A549 treated with Hydrocortisone at 1 μM for 4 hours (cell line): ENCODE measurements around the gene EMC10. TPM values are rescaled to one million over a fixed set of nuclear protein-coding genes. Genes with fewer than 3 reads are reported as not detected.

Experiments
- total RNA-seq: library from RNA; stranded (reverse); fragments of 200-300 nt; extraction: Qiagen RNA extraction; gene quantifications from 5 replicates; pipeline ENCODE4 v1.2.3, GENCODE V29; 2022

Gene EMC10
- total RNA-seq: 112 to 152 TPM (median 149 TPM) in 5 replicates

GRCh38 chr19:50476224-50476906, at the start of gene EMC10, which contains the start of gene GARIN5A:
EMC10 (plus strand) TSS chr19:50476507; CDS start chr19:50476545, 38 bp downstream.
GARIN5A (minus strand) TSS chr19:50476848; CDS start chr19:50476388, 460 bp downstream.

GRCh38 chr19:50432221-50433028, 43.9 kb upstream of the EMC10 start, which contains the start of gene MYBPC2:
MYBPC2 (plus strand) TSS chr19:50432892; CDS start chr19:50432954, 62 bp downstream.

GRCh38 chr19:50511069-50511822, 34.9 kb downstream of the EMC10 start, which contains the start of gene JOSD2:
JOSD2 (minus strand) TSS chr19:50511191; CDS start chr19:50510431, 760 bp downstream.

GRCh38 chr19:50513746-50514345, 37.5 kb downstream of the EMC10 start, which contains the start of gene ASPDH:
ASPDH (minus strand) TSS chr19:50513913; CDS start chr19:50513823, 90 bp downstream.

Other genes with a start within 250 kb of the EMC10 start
- gene KCNC3, start 147.1 kb upstream of the EMC10 start, total RNA-seq: 1.2 to 1.4 TPM (median 1.4 TPM) in 5 replicates
- 0.65 to 1.3 TPM (median 0.76 TPM) in 5 replicates for gene NAPSA, start 110.9 kb upstream of the EMC10 start, total RNA-seq
- 62.6 to 80.7 TPM (median 75.0 TPM) in 5 replicates for gene NR1H2, start 100.0 kb upstream of the EMC10 start, total RNA-seq
- gene POLD1, start 92.2 kb upstream of the EMC10 start, total RNA-seq: 52.2 to 73.0 TPM (median 71.5 TPM) in 5 replicates
- 0.17 to 0.40 TPM (median 0.21 TPM) in 5 replicates for gene SPIB, start 57.6 kb upstream of the EMC10 start, total RNA-seq
- 0.02 TPM in 1 of 5 replicates, not detected in the others for gene MYBPC2, start 43.6 kb upstream of the EMC10 start, total RNA-seq
- 1.4 to 2.5 TPM (median 2.2 TPM) in 5 replicates for gene GARIN5A, start 341 bp downstream of the EMC10 start, total RNA-seq
- gene JOSD2, start 34.7 kb downstream of the EMC10 start, total RNA-seq: 46.9 to 86.8 TPM (median 81.8 TPM) in 5 replicates
- gene ASPDH, start 37.4 kb downstream of the EMC10 start, total RNA-seq: not detected in 5 replicates
- gene LRRC4B, start 91.9 kb downstream of the EMC10 start, total RNA-seq: 0.21 to 0.58 TPM (median 0.47 TPM) in 5 replicates
- gene SYT3, start 163.4 kb downstream of the EMC10 start, total RNA-seq: 0.30 to 0.71 TPM (median 0.56 TPM) in 5 replicates
- 2.7 to 10.9 TPM (median 10.0 TPM) in 5 replicates for gene C19orf81, start 172.9 kb downstream of the EMC10 start, total RNA-seq
- 0.03 to 0.68 TPM (median 0.18 TPM) in 5 replicates for gene SHANK1, start 243.3 kb downstream of the EMC10 start, total RNA-seq
- gene CLEC11A, start 246.9 kb downstream of the EMC10 start, total RNA-seq: 4.9 to 10.7 TPM (median 9.7 TPM) in 5 replicates